Brain pericyte (primary cell): ENCODE results near the gene DPF3.

Experiments used
- DNase-seq: peaks from one replicate; pipeline ENCODE4 v3.0.0-alpha.2; 2012; ENCODE audit warnings: low read depth, low spot score

The DPF3 gene

GRCh38 chr14:72715850-72716228 is 178.1 kb downstream of the DPF3 start:
- no peak for DNase-seq

DNA sequence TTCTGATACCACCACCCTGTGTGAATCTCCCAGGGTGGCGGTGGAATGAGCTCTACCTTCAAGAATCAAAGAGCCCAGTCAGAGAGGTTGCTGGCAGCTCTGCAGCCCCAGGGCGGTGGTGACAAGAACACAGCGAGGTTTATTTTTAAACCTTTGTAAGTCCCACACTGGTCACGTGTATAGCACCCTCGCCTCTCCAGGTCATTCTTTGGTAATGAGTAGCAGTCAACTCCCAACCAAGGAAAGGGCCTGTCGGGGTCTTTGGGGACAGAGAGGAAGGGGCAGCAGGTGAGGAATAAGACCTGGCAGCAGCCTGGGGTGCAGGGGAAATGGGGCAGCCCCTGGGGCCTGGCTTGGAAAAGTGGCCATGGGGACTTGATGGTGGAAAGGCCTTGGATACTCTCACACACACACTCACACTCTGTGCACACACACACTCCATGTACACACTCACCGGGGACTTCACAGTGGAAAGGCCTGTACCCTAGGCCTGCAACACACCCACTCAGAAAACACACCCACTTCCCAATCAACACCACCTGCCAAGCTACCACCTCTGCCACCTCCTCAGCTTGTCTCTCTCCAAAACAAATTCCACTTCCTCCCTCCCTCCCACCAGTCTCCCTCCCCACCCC is 178.6 kb downstream of the DPF3 start:
- DNase-seq, result no peak

- DNase-seq, result no peak
These were observed 179.1 kb downstream of the DPF3 start for GRCh38 chr14:72714871-72715214.

- DNase-seq, result no peak
These were observed 179.8 kb downstream of the DPF3 start for GRCh38 chr14:72714094-72714493.

GRCh38 chr14:72711936-72712335 is 182.0 kb downstream of the DPF3 start:
- DNase-seq, result no peak

DNA sequence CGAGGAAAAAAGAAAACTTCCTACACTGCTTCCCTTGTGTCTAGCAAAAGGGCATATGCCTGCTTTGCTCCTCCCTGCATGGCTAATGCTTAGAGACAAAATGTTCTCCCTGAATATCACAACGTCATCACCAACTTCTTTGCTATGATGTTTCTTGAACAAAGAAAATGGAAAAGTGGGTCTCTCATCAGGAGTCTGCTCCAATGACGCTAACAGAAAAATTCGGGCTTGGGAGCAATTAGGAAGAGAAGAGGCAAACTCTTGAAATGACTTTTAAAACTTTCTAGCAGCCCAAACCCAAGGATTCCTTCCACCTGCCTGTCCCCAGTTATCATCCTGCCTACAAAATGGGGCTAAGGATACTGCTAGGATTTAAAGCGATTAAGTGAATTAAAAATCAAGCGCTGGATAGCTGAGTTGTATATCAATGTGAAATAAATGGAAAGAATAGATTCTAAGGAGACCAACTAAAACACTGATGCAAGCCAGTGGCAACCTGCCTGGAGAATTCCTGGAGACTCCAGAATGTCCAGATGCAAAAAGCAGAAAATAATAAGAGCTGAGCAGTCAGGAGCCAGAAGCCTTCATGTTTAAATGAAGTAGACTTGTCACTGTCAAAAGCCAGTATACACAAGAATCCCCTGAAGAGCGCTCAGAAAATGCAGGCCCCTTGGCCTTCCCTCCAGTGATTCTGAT is 183.8 kb downstream of the DPF3 start:
- DNase-seq, result no peak

DNA sequence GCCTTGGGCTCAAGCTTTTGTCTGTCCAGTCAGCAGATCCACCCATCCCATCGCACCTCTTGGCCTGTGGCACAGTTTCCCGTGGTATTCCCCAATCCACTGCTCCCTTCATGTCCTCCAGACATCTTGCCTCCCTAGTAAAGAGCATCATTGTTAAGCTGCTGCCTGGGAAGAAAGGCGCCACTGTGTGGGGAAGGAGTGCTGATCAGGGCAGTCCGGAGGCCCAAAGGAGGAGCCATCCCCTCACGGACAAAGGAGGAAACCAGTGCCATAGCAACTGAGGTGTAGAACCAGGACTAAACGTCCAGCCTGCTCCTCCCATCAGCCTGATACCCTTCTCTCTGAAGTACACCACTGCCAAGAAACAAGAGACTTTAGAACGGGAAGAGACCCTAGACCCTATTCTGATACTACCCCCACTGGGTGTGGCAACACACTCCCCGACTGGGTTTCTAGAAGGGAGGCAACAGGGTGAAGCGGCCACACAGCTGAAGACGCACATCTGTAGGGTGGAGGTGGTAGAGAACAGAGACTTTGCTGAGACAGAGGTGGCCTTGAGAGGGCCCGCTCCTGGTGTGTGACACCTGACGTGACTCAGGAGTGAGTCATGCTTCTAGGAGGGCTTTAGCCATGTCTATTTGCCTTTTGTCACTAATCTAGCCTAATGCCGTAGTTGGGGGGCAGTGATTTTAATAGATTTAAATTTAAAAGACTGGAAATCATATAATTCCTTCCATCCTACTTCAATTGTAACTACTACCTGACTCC is 185.0 kb downstream of the DPF3 start:
- DNase-seq, result no peak

- no peak for DNase-seq
These were observed 185.7 kb downstream of the DPF3 start for GRCh38 chr14:72708222-72708621.

DNA sequence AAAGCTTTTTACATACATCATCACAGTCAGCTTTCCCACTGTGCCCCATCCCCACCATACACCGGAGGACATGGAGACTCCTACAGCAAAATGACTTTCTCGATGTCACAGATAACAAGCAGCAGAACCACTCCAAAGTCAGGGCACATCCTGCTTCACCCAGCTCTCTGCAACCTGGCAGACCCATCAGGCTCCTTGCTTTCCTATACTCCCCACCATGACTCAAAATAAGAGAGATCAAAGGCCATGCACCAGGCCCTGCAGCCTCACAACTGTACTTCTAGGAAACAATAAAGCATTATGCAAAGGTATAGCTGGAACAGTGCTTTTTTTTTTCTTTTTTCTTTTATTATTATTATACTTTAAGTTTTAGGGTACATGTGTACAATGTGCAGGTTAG is 187.4 kb downstream of the DPF3 start:
- no peak for DNase-seq

DNA sequence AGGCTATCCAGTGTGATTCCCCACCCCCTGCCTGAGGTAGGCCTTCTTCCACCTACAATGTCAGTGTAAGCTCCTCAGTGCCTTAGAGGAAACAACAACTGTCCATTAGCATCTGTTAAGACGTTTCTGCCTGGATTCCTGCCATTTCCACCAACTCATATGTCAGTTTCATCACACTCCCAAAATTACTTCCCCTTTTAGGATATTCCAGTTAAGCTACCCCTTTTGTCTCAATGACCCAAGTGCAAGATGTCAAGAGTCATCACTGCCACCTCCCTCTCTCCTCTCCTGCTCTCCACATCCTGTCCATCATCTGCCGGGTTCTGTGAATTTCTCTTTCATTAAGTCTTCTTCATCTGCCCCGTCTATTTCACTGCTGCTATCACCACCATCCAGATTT is 189.4 kb downstream of the DPF3 start:
- no peak for DNase-seq

- no peak for DNase-seq
These were observed 192.3 kb downstream of the DPF3 start for GRCh38 chr14:72701605-72702004.

DNA sequence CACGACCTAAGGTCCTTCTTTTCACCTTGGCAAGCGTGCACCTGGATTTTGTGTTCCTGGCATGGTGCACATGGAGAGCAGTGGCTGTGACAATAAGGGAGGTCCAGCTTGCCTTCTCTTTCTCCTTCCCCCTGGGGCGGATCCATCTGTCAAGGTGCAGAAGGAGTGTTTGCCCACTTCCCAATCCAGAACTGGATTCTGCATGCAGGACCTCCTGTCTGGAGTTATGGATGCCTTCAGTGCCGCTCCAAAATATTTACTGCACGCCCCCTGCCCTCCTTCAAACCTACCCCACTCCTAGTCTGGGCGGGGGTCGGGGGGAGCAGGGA is 192.7 kb downstream of the DPF3 start:
- no peak for DNase-seq

DNA sequence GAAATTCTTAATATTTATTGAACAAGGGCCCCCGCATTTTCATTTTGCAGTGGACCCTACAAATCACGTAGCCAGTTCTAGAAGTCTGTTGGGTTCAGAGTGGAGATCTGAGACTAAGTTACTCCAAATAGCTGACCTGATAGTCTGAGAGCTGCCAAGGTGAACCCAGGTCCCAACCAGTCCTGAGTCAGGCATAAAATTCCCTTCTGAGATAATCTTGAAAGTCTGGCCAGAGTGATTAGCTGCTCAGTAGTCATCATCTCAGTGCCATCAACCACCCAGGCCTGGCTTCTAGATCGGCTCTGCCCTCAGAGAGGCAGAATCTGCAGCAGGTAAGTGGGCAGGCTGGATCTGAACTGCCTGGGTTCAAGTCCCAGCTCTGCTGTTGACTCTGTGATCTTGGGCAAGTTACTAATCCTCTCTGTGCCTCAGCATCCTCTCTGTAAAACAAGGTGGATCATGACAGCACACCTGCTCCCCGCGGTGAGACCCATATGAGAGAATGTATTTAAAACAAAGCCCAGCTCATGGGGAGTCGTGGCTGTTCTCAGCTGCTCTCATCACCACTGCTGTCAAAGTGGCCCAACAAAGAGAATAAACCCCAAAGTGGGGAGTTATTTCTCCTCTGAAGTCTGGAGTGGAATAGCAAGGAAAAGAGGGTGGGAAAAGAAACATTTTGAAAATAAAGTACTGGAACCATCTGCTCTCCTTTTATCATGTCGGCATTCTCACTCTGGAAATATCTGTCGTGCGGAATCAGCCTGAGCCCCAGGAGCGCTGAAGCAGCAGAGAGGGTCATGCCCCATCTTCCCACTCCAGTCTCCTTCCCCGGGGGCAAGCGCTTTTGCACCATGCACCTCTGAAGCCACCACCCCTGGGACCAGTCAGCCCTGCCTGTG is 193.3 kb downstream of the DPF3 start:
- no peak for DNase-seq

- DNase-seq, result no peak
These were observed 194.0 kb downstream of the DPF3 start for GRCh38 chr14:72699852-72700257.

DNA sequence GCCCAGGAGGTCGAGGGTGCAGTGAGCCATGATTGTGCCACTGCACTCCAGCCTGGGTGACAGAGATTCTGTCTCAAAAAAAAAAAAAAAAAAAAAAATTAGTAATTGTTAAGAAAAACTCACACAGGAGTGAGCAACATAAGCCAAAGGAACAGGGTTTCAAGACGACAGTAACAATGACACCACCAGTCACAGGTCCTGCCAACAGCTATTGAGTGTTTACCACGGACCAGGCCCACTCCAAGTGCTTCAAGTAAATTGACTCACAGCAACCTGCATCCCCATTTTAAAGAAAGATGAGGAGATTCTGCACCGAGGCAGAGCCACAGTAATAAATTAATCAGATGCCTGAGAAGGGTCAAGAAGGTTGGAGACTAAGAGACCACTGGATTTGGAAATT is 194.5 kb downstream of the DPF3 start:
- DNase-seq, result no peak

- DNase-seq, result no peak
These were observed 201.2 kb downstream of the DPF3 start for GRCh38 chr14:72692696-72693095.

- no peak for DNase-seq
These were observed 203.6 kb downstream of the DPF3 start for GRCh38 chr14:72690324-72690723.

GRCh38 chr14:72688990-72689671 is 204.8 kb downstream of the DPF3 start:
- DNase-seq, result no peak

GRCh38 chr14:72686832-72687231 is 207.1 kb downstream of the DPF3 start:
- DNase-seq, result no peak

- no peak for DNase-seq
These were observed 207.8 kb downstream of the DPF3 start for GRCh38 chr14:72686101-72686500.

DNA sequence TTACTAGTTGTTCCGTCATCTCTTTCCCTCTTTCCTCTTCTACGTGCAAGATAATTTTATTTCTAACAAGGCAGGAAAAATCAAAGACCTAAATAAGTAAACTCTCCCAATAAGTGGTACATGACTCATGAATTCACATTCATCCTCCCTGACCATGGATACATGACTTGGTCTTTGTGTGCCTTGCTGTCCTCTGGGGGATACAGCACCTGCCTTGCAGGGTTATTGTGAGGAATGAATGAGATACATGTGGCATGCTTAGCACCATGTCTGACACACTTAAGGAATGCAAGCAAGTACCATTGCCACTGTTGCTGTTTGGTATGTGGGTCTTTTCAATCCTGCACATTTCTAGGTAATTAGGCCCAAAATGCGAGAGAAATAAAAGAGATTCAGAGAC is 208.4 kb downstream of the DPF3 start:
- no peak for DNase-seq

- DNase-seq, result no peak
These were observed 210.1 kb downstream of the DPF3 start for GRCh38 chr14:72683787-72684186.
